Upper lobe of left lung (tissue), 6 donors: ENCODE data around the gene ADCY5. TPM values are rescaled to one million over a fixed set of nuclear protein-coding genes. Genes with fewer than 3 reads are reported as not detected.

ENCODE experiments used
- ATAC-seq, 2 donors: fragments of 200-7000 bp; cut with Tn5 transposase; one replicate each; pipeline ENCODE4 v1.9.1; 2022; ENCODE audit warnings: mild to moderate bottlenecking in 2 of 2, moderate library complexity in 2 of 2; ENCODE audit not compliant: low FRiP score in 2 of 2
- DNase-seq, 2 donors: peaks; one replicate each; pipeline ENCODE4 v3.0.0-alpha.2; 2019 to 2020
- H3K27ac ChIP-seq, 4 donors: fragments of 200-600 bp; sonication (generic); one replicate each; pipeline ENCODE4 v1.5.1; 2016 to 2019
- H3K27me3 ChIP-seq, 4 donors: fragments of 200-600 bp; sonication (generic); one replicate each; pipeline ENCODE4 v1.5.1; 2017 to 2019
- H3K36me3 ChIP-seq, 4 donors: fragments of 200-600 bp; sonication (generic); one replicate each; pipeline ENCODE4 v1.5.1; 2016 to 2019
- H3K4me1 ChIP-seq, 4 donors: fragments of 200-600 bp; sonication (generic); one replicate each; pipeline ENCODE4 v1.5.1; 2018 to 2019
- H3K4me3 ChIP-seq, 4 donors: fragments of 200-600 bp; sonication (generic); one replicate each; pipeline ENCODE4 v1.5.1; 2017 to 2019; ENCODE audit warnings: mild to moderate bottlenecking in 2 of 4, moderate library complexity in 1 of 4
- H3K9me3 ChIP-seq, 4 donors: fragments of 200-600 bp; sonication (generic); one replicate each; pipeline ENCODE4 v1.5.1; 2018 to 2019
- EP300 ChIP-seq, 4 donors: sonication (generic); formaldehyde crosslinking; IDR thresholded peaks; one replicate each; pipeline ENCODE4 v1.5.1; 2017; ENCODE audit warnings: antibody characterized with exemption in 4 of 4, control low read depth in 2 of 4
- POLR2A ChIP-seq, 4 donors: fragments of 450-650 bp; IDR thresholded peaks; one replicate each; pipeline ENCODE4 v1.5.1; 2016 to 2017; ENCODE audit warnings: antibody characterized with exemption in 4 of 4, mild to moderate bottlenecking in 2 of 4
- POLR2AphosphoS5 ChIP-seq, 2 donors: sonication (generic); formaldehyde crosslinking; IDR thresholded peaks; one replicate each; pipeline ENCODE4 v1.5.1; 2017; ENCODE audit warnings: antibody characterized with exemption in 2 of 2
- WGBS, 2 donors: methylation state at CpG; one replicate each; pipeline ENCODE4 v1.1.5; 2017 to 2018; 5-methylcytosine and 5-hydroxymethylcytosine counted together
- total RNA-seq, 6 donors: library from RNA; depleted of rRNA in 4 of 6; stranded (reverse); fragments of >200 nt in 4 of 6; gene quantifications; one replicate each; pipeline versions ENCODE4 v1.1.0 to v1.2.1, GENCODE V29; 2016 to 2021
- TF ChIP-seq, protein P1 (sequence below), 6 experiments: fragments of 450-650 bp in 4 of 6; fragments of 200-600 bp in 2 of 6; sonication (generic) in 2 of 6; IDR thresholded peaks; one replicate each; pipeline ENCODE4 v1.5.1; 2016 to 2019; ENCODE audit warnings: antibody characterized with exemption in 6 of 6
- donor health status: DM: no; HTN: no; CAD: no; lungs with moderate emphysema.
- donor health status: DM: no; HTN: yes; CAD: no; lungs with severe emphysema.

The ADCY5 gene
- total RNA-seq, 6 donors from 2014 or later: 2.1 to 23.0 (median 3.2) TPM

GRCh38 chr3:123323781-123324180 lies 125.1 kb downstream of the ADCY5 start:
- WGBS, 2 donors: 67 to 87% methylated on average over 1 of the region's 1 CpG

GRCh38 chr3:123322866-123323265 lies 126.0 kb downstream of the ADCY5 start:
- ATAC-seq (no peak), DNase-seq (no peak)
- Histone ChIP-seq H3K4me1 (no peaks in the 10 kb centered on the region), H3K27ac (no peak overlapping the region), H3K4me3 (no peak overlapping the region), H3K36me3 (no peaks in the 10 kb centered on the region), H3K27me3 (no peaks in the 10 kb centered on the region), H3K9me3 (no peaks in the 10 kb centered on the region)
- TF ChIP-seq EP300 (IDR thresholded peaks at IDR 0.05): no peak
- no peak for TF ChIP-seq POLR2A (IDR thresholded peaks at IDR 0.05)
- TF ChIP-seq, protein P1, sequence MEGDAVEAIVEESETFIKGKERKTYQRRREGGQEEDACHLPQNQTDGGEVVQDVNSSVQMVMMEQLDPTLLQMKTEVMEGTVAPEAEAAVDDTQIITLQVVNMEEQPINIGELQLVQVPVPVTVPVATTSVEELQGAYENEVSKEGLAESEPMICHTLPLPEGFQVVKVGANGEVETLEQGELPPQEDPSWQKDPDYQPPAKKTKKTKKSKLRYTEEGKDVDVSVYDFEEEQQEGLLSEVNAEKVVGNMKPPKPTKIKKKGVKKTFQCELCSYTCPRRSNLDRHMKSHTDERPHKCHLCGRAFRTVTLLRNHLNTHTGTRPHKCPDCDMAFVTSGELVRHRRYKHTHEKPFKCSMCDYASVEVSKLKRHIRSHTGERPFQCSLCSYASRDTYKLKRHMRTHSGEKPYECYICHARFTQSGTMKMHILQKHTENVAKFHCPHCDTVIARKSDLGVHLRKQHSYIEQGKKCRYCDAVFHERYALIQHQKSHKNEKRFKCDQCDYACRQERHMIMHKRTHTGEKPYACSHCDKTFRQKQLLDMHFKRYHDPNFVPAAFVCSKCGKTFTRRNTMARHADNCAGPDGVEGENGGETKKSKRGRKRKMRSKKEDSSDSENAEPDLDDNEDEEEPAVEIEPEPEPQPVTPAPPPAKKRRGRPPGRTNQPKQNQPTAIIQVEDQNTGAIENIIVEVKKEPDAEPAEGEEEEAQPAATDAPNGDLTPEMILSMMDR (IDR thresholded peaks at IDR 0.05): no peak
- TF ChIP-seq POLR2AphosphoS5 (IDR thresholded peaks at IDR 0.05): no peak
- 81 to 86% methylated on average over 11 of the region's 11 CpGs for WGBS, 2 donors

More at GRCh38 chr3:123323781-123324180, 125.1 kb downstream of the ADCY5 start:
- H3K9me3 ChIP-seq: no peaks in the 10 kb centered on the region
- TF ChIP-seq POLR2AphosphoS5 (IDR thresholded peaks at IDR 0.05) (no peak), POLR2A (IDR thresholded peaks at IDR 0.05) (no peak), EP300 (IDR thresholded peaks at IDR 0.05) (no peak)
- TF ChIP-seq, protein P1 (IDR thresholded peaks at IDR 0.05): no peak
- DNase-seq (no peak), ATAC-seq (no peak)
- no peaks in the 10 kb centered on the region for H3K4me1 ChIP-seq
- no peak overlapping the region for H3K4me3 ChIP-seq
- no peaks in the 10 kb centered on the region for H3K36me3 ChIP-seq
- H3K27me3 ChIP-seq: no peaks in the 10 kb centered on the region
- H3K27ac ChIP-seq: no peak overlapping the region

- TF ChIP-seq POLR2AphosphoS5 (IDR thresholded peaks at IDR 0.05) (no peak), POLR2A (IDR thresholded peaks at IDR 0.05) (no peak), EP300 (IDR thresholded peaks at IDR 0.05) (no peak)
- TF ChIP-seq, protein P1 (IDR thresholded peaks at IDR 0.05): no peak
- no peaks in the 10 kb centered on the region for H3K27me3 ChIP-seq
- no peaks in the 10 kb centered on the region for H3K36me3 ChIP-seq
- WGBS, 2 donors: 84 to 85% methylated on average over 4 to 8 of the region's 8 CpGs
- peak in 1 of 2 donors; percentile 59 for DNase-seq
- ATAC-seq: no peak
- H3K4me3 ChIP-seq: no peak overlapping the region
- no peaks in the 10 kb centered on the region for H3K9me3 ChIP-seq
- no peak overlapping the region for H3K27ac ChIP-seq
- no peaks in the 10 kb centered on the region for H3K4me1 ChIP-seq
Measured at GRCh38 chr3:123321806-123322205, 127.1 kb downstream of the ADCY5 start.

DNA sequence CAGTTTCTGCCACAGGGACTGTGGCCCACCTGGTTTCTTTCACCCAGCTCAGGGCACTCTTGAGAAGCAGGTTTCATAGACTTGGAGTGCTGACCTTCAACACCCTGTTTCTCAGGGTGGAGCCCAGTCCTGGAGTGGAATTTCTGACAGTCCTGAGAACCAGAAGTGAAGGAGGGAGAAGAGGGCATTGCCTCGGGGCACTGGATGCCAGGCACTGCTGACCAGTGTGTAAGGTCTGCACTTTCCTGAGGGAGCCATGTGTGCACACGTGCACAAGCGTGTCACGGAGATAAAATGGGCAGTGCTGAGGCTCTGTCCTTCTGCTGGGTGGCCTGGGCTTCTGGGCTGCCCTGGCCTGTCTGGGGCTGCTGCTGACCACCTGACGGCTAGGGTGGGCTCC lies 128.7 kb downstream of the ADCY5 start:
- no peak for TF ChIP-seq POLR2AphosphoS5 (IDR thresholded peaks at IDR 0.05)
- TF ChIP-seq, protein P1 (IDR thresholded peaks at IDR 0.05): no peak
- no peak for TF ChIP-seq POLR2A (IDR thresholded peaks at IDR 0.05)
- TF ChIP-seq EP300 (IDR thresholded peaks at IDR 0.05): no peak
- 82 to 83% methylated on average over 5 of the region's 5 CpGs for WGBS, 2 donors
- peak in 1 of 2 donors; percentile 22 for ATAC-seq
- Histone ChIP-seq H3K4me1 (no peaks in the 10 kb centered on the region), H3K9me3 (no peaks in the 10 kb centered on the region), H3K27ac (no peak overlapping the region), H3K4me3 (no peak overlapping the region), H3K36me3 (no peaks in the 10 kb centered on the region), H3K27me3 (no peaks in the 10 kb centered on the region)
- no peak for DNase-seq

- DNase-seq (no peak), ATAC-seq (no peak)
- Histone ChIP-seq H3K4me3 (no peak overlapping the region), H3K4me1 (no peaks in the 10 kb centered on the region), H3K9me3 (no peaks in the 10 kb centered on the region), H3K27me3 (no peaks in the 10 kb centered on the region), H3K27ac (no peak overlapping the region), H3K36me3 (no peaks in the 10 kb centered on the region)
- 40 to 53% methylated on average over 3 to 10 of the region's 10 CpGs for WGBS, 2 donors
- TF ChIP-seq POLR2AphosphoS5 (IDR thresholded peaks at IDR 0.05) (no peak), POLR2A (IDR thresholded peaks at IDR 0.05) (no peak), EP300 (IDR thresholded peaks at IDR 0.05) (no peak)
- TF ChIP-seq, protein P1 (IDR thresholded peaks at IDR 0.05): no peak
Measured at GRCh38 chr3:123319760-123320159, 129.1 kb downstream of the ADCY5 start.
